SK-N-SH (cell line): ENCODE measurements around the gene PLEKHG7. TPM values are rescaled to one million over a fixed set of nuclear protein-coding genes. Genes with fewer than 3 reads are reported as not detected.
"Not testable (repeated sequence)": the region's sequence is repeated elsewhere in the genome, so short reads cannot be mapped to it uniquely, and the experiment has no call there.

Experiments
- CTCF ChIA-PET: fragments of 300-600, 350-600 bp; formaldehyde crosslinking; extraction: SDS; loops from one replicate; lab custom pipeline; 2021; lab: Yijun Ruan, JAX
- POLR2A ChIA-PET: fragments of 350-600 bp; sonication (Branson Sonifier 250); formaldehyde crosslinking; extraction: SDS; loops from one replicate; lab custom pipeline; 2020; ENCODE audit warnings: antibody characterized with exemption, inconsistent platforms; lab: Yijun Ruan, JAX
- DNase-seq: peaks from one replicate; pipeline ENCODE4 v3.0.0; 2012
- H2AFZ ChIP-seq: fragments of 200-600 bp; sonication (generic); 2 replicates; pipeline ENCODE4 v1.8.1; 2016; ENCODE audit warnings: antibody characterized with exemption, mild to moderate bottlenecking, low read depth
- H3F3A ChIP-seq: fragments of 200-600 bp; sonication (generic); replicated peaks from 2 replicates; pipeline ENCODE3; 2016; ENCODE audit warnings: antibody characterized with exemption, mild to moderate bottlenecking; ENCODE audit not compliant: insufficient read depth
- H3K27ac ChIP-seq, 2 experiments: fragments of 200-500 bp in 1 of 2; fragments of 200-600 bp in 1 of 2; sonication (Bioruptor generic) in 1 of 2; sonication (generic), shearing (Covaris generic) in 1 of 2; 2 replicates each; pipeline versions ENCODE4 v1.5.1 to v1.6.1; 2014 to 2016; ENCODE audit warnings: low read depth in 2 of 2, inconsistent platforms in 1 of 2, low read length in 1 of 2, mild to moderate bottlenecking in 1 of 2, mixed read lengths in 1 of 2
- H3K27me3 ChIP-seq: fragments of 200-600 bp; sonication (generic), shearing (Covaris generic); 2 replicates; pipeline ENCODE4 v1.6.1; 2016; ENCODE audit warnings: mixed run types; ENCODE audit not compliant: insufficient read depth
- H3K36me3 ChIP-seq, 2 experiments: fragments of 200-500 bp in 1 of 2; fragments of 200-600 bp in 1 of 2; sonication (Bioruptor generic) in 1 of 2; sonication (generic) in 1 of 2; replicated peaks in 1 of 2; 2 replicates each; pipeline versions ENCODE3 to v1.5.1; 2014 to 2016; ENCODE audit warnings: low read length in 1 of 2, mild to moderate bottlenecking in 1 of 2; ENCODE audit not compliant: insufficient read depth in 2 of 2, control insufficient read depth in 1 of 2
- H3K4me1 ChIP-seq, 2 experiments: fragments of 200-500 bp in 1 of 2; fragments of 200-600 bp in 1 of 2; sonication (Bioruptor generic) in 1 of 2; sonication (generic), shearing (Covaris generic) in 1 of 2; 2 replicates each; pipeline versions ENCODE4 v1.5.1 to v1.6.1; 2014 to 2016; ENCODE audit warnings: low read depth in 1 of 2, low read length in 1 of 2, mixed run types in 1 of 2; ENCODE audit not compliant: insufficient read depth in 2 of 2, control insufficient read depth in 1 of 2
- H3K4me2 ChIP-seq: fragments of 200-600 bp; sonication (generic), shearing (Covaris generic); 2 replicates; pipeline ENCODE4 v1.6.1; 2017; ENCODE audit warnings: mixed run types
- H3K4me3 ChIP-seq, 2 experiments: fragments of 200-500 bp in 1 of 2; fragments of 200-600 bp in 1 of 2; sonication (Bioruptor generic) in 1 of 2; sonication (generic), shearing (Covaris generic) in 1 of 2; 2 replicates each; pipeline versions ENCODE4 v1.5.1 to v1.8.1; 2014 to 2016; ENCODE audit warnings: low read depth in 2 of 2, inconsistent platforms in 1 of 2, low read length in 1 of 2, mild to moderate bottlenecking in 1 of 2, mixed read lengths in 1 of 2, moderate library complexity in 1 of 2
- H3K79me2 ChIP-seq: fragments of 200-600 bp; sonication (generic); 2 replicates; pipeline ENCODE4 v1.8.1; 2017; ENCODE audit warnings: mild to moderate bottlenecking; ENCODE audit not compliant: insufficient read depth
- H3K9ac ChIP-seq: fragments of 200-600 bp; sonication (generic); 2 replicates; pipeline ENCODE4 v1.6.1; 2017; ENCODE audit warnings: mixed run types
- H3K9me2 ChIP-seq: fragments of 200-600 bp; sonication (generic); 2 replicates; pipeline ENCODE4 v1.6.1; 2017; ENCODE audit warnings: mixed run types
- H3K9me3 ChIP-seq: fragments of 200-600 bp; sonication (generic); 2 replicates; pipeline ENCODE4 v1.6.1; 2017; ENCODE audit warnings: mixed run types, mild to moderate bottlenecking, moderate library complexity
- H4K20me1 ChIP-seq: fragments of 200-600 bp; sonication (generic); 2 replicates; pipeline ENCODE4 v1.6.1; 2017; ENCODE audit warnings: mild to moderate bottlenecking, mixed run types; ENCODE audit not compliant: insufficient read depth
- CTCF ChIP-seq: fragments of 200-600 bp; sonication (generic); IDR thresholded peaks from 2 replicates; pipeline ENCODE4 v1.6.1; 2017; ENCODE audit warnings: antibody characterized with exemption, mild to moderate bottlenecking, moderate library complexity
- ELF1 ChIP-seq: IDR thresholded peaks from 2 replicates; pipeline ENCODE4 v1.4.0; 2012
- EZH2phosphoT487 ChIP-seq: fragments of 200-600 bp; sonication (generic); IDR thresholded peaks from 2 replicates; pipeline ENCODE4 v1.6.1; 2017; ENCODE audit warnings: low read depth, mixed run types, mild to moderate bottlenecking, antibody characterized with exemption, moderate library complexity, borderline replicate concordance
- FOXJ3 ChIP-seq: sonication (generic); formaldehyde crosslinking; IDR thresholded peaks from 2 replicates; pipeline ENCODE4 v1.5.1; 2020; ENCODE audit warnings: mild to moderate bottlenecking, missing genetic modification reagents
- GATA2 ChIP-seq: sonication (generic); formaldehyde crosslinking; IDR thresholded peaks from 2 replicates; pipeline ENCODE4 v1.5.0; 2020; ENCODE audit warnings: mild to moderate bottlenecking, missing genetic modification reagents
- IRF3 ChIP-seq: fragments of 150-350 bp; IDR thresholded peaks from 2 replicates; pipeline ENCODE4 v1.6.1; 2016; ENCODE audit warnings: mild to moderate bottlenecking, low read depth, low read length
- MAX ChIP-seq: IDR thresholded peaks from 2 replicates; pipeline ENCODE4 v1.4.0; 2012; ENCODE audit warnings: low read depth
- MXI1 ChIP-seq: IDR thresholded peaks from 2 replicates; pipeline ENCODE4 v1.6.1; 2012; ENCODE audit warnings: mild to moderate bottlenecking, low read depth, low read length, improper control_type of control experiment
- POLR2AphosphoS5 ChIP-seq: IDR thresholded peaks from 2 replicates; pipeline ENCODE4 v1.6.1; 2012; ENCODE audit warnings: low read depth, low read length
- REST ChIP-seq: IDR thresholded peaks from 2 replicates; pipeline ENCODE4 v1.6.1; 2012; ENCODE audit warnings: mild to moderate bottlenecking, low read depth, low read length, moderate library complexity
- RXRA ChIP-seq: IDR thresholded peaks from 2 replicates; pipeline ENCODE4 v1.4.0; 2012; ENCODE audit warnings: low read depth, mild to moderate bottlenecking, borderline replicate concordance
- SMC3 ChIP-seq: IDR thresholded peaks from 2 replicates; pipeline ENCODE4 v1.6.1; 2012; ENCODE audit warnings: low read depth, low read length, improper control_type of control experiment
- USF2 ChIP-seq: fragments of 150-350 bp; IDR thresholded peaks from 2 replicates; pipeline ENCODE4 v1.6.1; 2017; ENCODE audit warnings: antibody characterized with exemption, low read length, low read depth, borderline replicate concordance
- YY1 ChIP-seq: IDR thresholded peaks from 2 replicates; pipeline ENCODE4 v1.4.0; 2012; ENCODE audit warnings: low read depth, mild to moderate bottlenecking
- ZBTB33 ChIP-seq: IDR thresholded peaks from 2 replicates; pipeline ENCODE4 v1.4.0; 2012; ENCODE audit warnings: low read depth, borderline replicate concordance
- WGBS: methylation state at CpG from one replicate; pipeline ENCODE4 v1.1.6; 2017; ENCODE audit warnings: low lambda C conversion rate; 5-methylcytosine and 5-hydroxymethylcytosine counted together
- polyA plus RNA-seq, 3 experiments: library from polyadenylated mRNA; depleted of rRNA; stranded (reverse); fragments of >200 nt; gene quantifications; 2 replicates each; pipeline ENCODE4 v1.2.3, GENCODE V29; 2012

Gene PLEKHG7
- polyA plus RNA-seq, 1 of the 3 experiments (the other 2 are of a cell fraction), result not detected

GRCh38 chr12:92794356-92794755 lies 91.6 kb downstream of the PLEKHG7 start:
- H3K4me2 ChIP-seq, POLR2A ChIA-PET, H3K27me3 ChIP-seq, H3F3A ChIP-seq, H3K9ac ChIP-seq, H3K27ac ChIP-seq, H4K20me1 ChIP-seq, H2AFZ ChIP-seq, DNase-seq, H3K9me3 ChIP-seq, H3K9me2 ChIP-seq, H3K4me1 ChIP-seq, H3K4me3 ChIP-seq: not testable (repeated sequence)
- CTCF ChIA-PET, result interaction anchor here (2.7 kb wide), 1 partner anchor 11 kb away, joined by 12 read pairs; no protein-coding TSS in a partner anchor
- Histone ChIP-seq H3K36me3 (peaks cover 9 to 37% of the 10 kb centered on the region in 2 experiments), H3K79me2 (peaks cover 31% of the 10 kb centered on the region; the same call in 1 of the 2 replicates)
- 96% methylated on average over 5 of the region's 5 CpGs for WGBS

GRCh38 chr12:92794814-92795213 lies 92.0 kb downstream of the PLEKHG7 start:
- peaks cover 8% of the 10 kb centered on the region for H3F3A ChIP-seq
- H3K79me2 ChIP-seq, result peaks cover 31% of the 10 kb centered on the region; the same call in 1 of the 2 replicates
- H3K27ac ChIP-seq, result no peak overlapping the region
- peaks cover 0 to 5% of the 10 kb centered on the region in 2 experiments; a peak in 1 of 4 replicates for H3K4me1 ChIP-seq
- H3K9me3 ChIP-seq, result no peaks in the 10 kb centered on the region
- no peaks in the 10 kb centered on the region for H4K20me1 ChIP-seq
- no peak overlapping the region for H3K4me2 ChIP-seq
- peaks cover 9 to 38% of the 10 kb centered on the region in 2 experiments for H3K36me3 ChIP-seq
- ChIA-PET CTCF (interaction anchor here (1.5 to 2.7 kb wide), 2 partner anchors 11 to 18 kb away, joined by 3 to 12 read pairs; no protein-coding TSS in a partner anchor), POLR2A (no interaction called here)
- TF ChIP-seq CTCF (no peak), EZH2phosphoT487 (no peak), IRF3 (no peak), FOXJ3 (CRISPR knock-in tag) (no peak), MAX (no peak), USF2 (no peak), RXRA (no peak), GATA2 (CRISPR knock-in tag) (no peak), ELF1 (no peak), REST (no peak), ZBTB33 (no peak), YY1 (no peak), POLR2AphosphoS5 (no peak), SMC3 (no peak), MXI1 (no peak)
- TF ChIP-seq, all 33 proteins: peak for 0
- no peak overlapping the region for H3K9ac ChIP-seq
- DNase-seq, result no peak
- no peak overlapping the region for H2AFZ ChIP-seq
- no peaks in the 10 kb centered on the region for H3K27me3 ChIP-seq
- no peak overlapping the region for H3K4me3 ChIP-seq
- no peaks in the 10 kb centered on the region for H3K9me2 ChIP-seq
